ENCODE measurements around the gene GOLIM4. TPM values are rescaled to one million over a fixed set of nuclear protein-coding genes. Genes with fewer than 3 reads are reported as not detected.

GOLIM4 gene
- total RNA-seq, 2 experiments from 2014 or later, result 0.28 to 0.36 TPM

- Histone ChIP-seq H3K4me1 (ENCODE audit: insufficient read depth, low read length) (no peaks in the 10 kb centered on the region), H3K36me3 (ENCODE audit: insufficient read depth, low read length) (no peaks in the 10 kb centered on the region), H3K27me3 (ENCODE audit: control insufficient read depth in 1 of 2, insufficient read depth in 2 of 2, low read length in 2 of 2) (no peaks in the 10 kb centered on the region), H3K4me3 (ENCODE audit: low read length) (no peak overlapping the region), H3K27ac (ENCODE audit: low read depth in 1 of 2, low read length in 2 of 2) (no peak overlapping the region), H3K9me3 (ENCODE audit: control insufficient read depth in 1 of 2, insufficient read depth in 1 of 2, low read length in 2 of 2) (no peaks in the 10 kb centered on the region)
- Mint-ChIP-seq H3K9me3 (no peaks in the 10 kb centered on the region), H3K4me1 (ENCODE audit: low read depth) (no peaks in the 10 kb centered on the region), H3K27ac (no peak overlapping the region), H3K36me3 (ENCODE audit: low read depth) (no peaks in the 10 kb centered on the region), H3K4me3 (no peak overlapping the region), H3K27me3 (no peaks in the 10 kb centered on the region)
- DNase-seq (no peak), ATAC-seq (ENCODE audit: poor library complexity) (no peak)
- intact Hi-C loops (cut with DNase I, micrococcal nuclease), result no loop called here
- no peak for TF ChIP-seq CTCF (IDR thresholded peaks at IDR 0.05)
- ChIA-PET CTCF (no interaction called here), POLR2A (no interaction called here)
Observed at GRCh38 chr3:167989066-167989465, 106.7 kb downstream of the GOLIM4 start.

DNA sequence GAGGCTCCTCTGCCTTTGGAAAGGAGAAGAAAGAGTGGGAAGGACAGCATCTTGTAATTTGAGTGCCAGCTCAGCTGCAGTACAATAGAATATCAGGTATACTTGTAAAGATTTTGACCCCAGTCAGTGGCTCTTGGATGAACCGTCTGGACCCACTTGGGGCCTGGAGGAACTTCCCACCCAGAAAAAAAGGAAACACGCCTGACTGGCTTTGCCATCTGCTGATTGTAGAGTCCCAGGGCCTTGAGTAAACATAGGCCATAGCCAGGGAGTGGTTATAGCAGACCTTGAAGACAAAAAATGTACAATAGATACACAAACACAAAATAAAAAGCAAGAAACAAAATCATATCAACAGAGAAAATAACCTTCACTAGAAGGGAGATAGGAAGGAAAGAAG is 112.1 kb downstream of the GOLIM4 start:
- no peaks in the 10 kb centered on the region for H3K9me3 Mint-ChIP-seq
- H3K4me3 Mint-ChIP-seq, result no peak overlapping the region
- no peak for DNase-seq
- Histone ChIP-seq H3K36me3 (ENCODE audit: insufficient read depth, low read length) (no peaks in the 10 kb centered on the region), H3K4me3 (ENCODE audit: low read length) (no peak overlapping the region), H3K9me3 (ENCODE audit: control insufficient read depth in 1 of 2, insufficient read depth in 1 of 2, low read length in 2 of 2) (no peaks in the 10 kb centered on the region), H3K27ac (ENCODE audit: low read depth in 1 of 2, low read length in 2 of 2) (no peak overlapping the region), H3K4me1 (ENCODE audit: insufficient read depth, low read length) (no peaks in the 10 kb centered on the region), H3K27me3 (ENCODE audit: control insufficient read depth in 1 of 2, insufficient read depth in 2 of 2, low read length in 2 of 2) (no peaks in the 10 kb centered on the region)
- H3K27ac Mint-ChIP-seq, result no peak overlapping the region
- intact Hi-C loops (cut with DNase I, micrococcal nuclease), result no loop called here
- no peaks in the 10 kb centered on the region for H3K27me3 Mint-ChIP-seq
- no peaks in the 10 kb centered on the region for H3K4me1 Mint-ChIP-seq (ENCODE audit: low read depth)
- POLR2A ChIA-PET, result no interaction called here
- no peaks in the 10 kb centered on the region for H3K36me3 Mint-ChIP-seq (ENCODE audit: low read depth)
- ATAC-seq (ENCODE audit: poor library complexity), result no peak
- TF ChIP-seq CTCF (IDR thresholded peaks at IDR 0.05), result no peak
- CTCF ChIA-PET, result no interaction called here

DNA sequence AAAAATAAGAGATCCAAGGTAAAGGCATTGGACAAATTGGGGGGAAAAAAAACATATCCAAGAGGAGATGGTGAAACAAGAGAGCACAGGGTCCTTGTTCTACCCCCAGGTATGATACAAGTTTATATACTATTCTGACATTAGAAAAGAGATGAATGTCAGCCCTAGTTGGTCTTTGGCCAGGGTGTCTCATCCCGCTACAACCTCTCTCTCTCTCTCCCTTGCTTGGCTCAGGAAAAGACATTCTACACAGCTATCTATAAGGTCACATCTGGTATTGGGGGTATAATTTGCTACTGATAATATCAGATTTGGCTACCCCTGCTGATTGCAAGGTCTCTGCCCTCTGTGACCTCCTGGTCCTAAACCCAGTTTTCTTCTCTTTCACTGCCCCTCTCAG is 117.2 kb downstream of the GOLIM4 start:
- no peaks in the 10 kb centered on the region for H3K4me1 Mint-ChIP-seq (ENCODE audit: low read depth)
- H3K36me3 ChIP-seq (ENCODE audit: insufficient read depth, low read length), result no peaks in the 10 kb centered on the region

More for the DNA sequence above, 117.2 kb downstream of the GOLIM4 start:
- CTCF ChIA-PET, result no interaction called here
- H3K27ac ChIP-seq (ENCODE audit: low read depth in 1 of 2, low read length in 2 of 2), result no peak overlapping the region
- Mint-ChIP-seq H3K9me3 (no peaks in the 10 kb centered on the region), H3K27ac (no peak overlapping the region), H3K4me3 (no peak overlapping the region), H3K27me3 (no peaks in the 10 kb centered on the region), H3K36me3 (ENCODE audit: low read depth) (no peaks in the 10 kb centered on the region)
- no peaks in the 10 kb centered on the region for H3K9me3 ChIP-seq (ENCODE audit: control insufficient read depth in 1 of 2, insufficient read depth in 1 of 2, low read length in 2 of 2)
- no peaks in the 10 kb centered on the region for H3K27me3 ChIP-seq (ENCODE audit: control insufficient read depth in 1 of 2, insufficient read depth in 2 of 2, low read length in 2 of 2)
- ATAC-seq (ENCODE audit: poor library complexity) (no peak), DNase-seq (no peak)
- no peaks in the 10 kb centered on the region for H3K4me1 ChIP-seq (ENCODE audit: insufficient read depth, low read length)
- H3K4me3 ChIP-seq (ENCODE audit: low read length), result no peak overlapping the region
- POLR2A ChIA-PET, result no interaction called here
- intact Hi-C loops (cut with DNase I, micrococcal nuclease), result no loop called here
- no peak for TF ChIP-seq CTCF (IDR thresholded peaks at IDR 0.05)

Measured in CD4-positive, alpha-beta T cell (primary cell).